Activated CD8-positive, alpha-beta memory T cell treated with anti-CD3 and anti-CD28 coated beads, Interleukin-2, amount 50 U/mL, for 1 hour (primary cell): ENCODE measurements around the gene NPS.

Experiments used
- DNase-seq: peaks from one replicate; pipeline ENCODE4 v3.0.0-alpha.2; 2020; ENCODE audit errors: extremely low read depth

NPS gene

DNA sequence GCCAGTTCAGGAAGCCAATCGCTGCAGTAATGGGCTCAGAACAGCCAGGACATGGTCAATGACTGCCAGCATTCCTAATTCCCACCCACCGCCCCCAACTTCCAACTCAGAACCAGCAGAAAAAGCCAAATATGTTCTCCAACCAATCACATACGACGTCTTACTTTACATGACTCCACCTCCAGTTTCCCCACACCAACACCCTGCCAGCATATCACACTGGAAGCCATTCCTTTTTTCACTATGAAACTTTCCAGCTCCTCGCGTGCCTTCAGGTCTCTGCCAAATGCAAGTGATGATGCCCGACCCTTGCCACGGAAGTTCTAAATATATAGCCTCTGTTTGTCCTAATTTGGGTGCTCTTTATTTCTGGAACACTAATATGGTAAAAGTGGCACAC is 12.5 kb downstream of the NPS start:
- no peak for DNase-seq

DNA sequence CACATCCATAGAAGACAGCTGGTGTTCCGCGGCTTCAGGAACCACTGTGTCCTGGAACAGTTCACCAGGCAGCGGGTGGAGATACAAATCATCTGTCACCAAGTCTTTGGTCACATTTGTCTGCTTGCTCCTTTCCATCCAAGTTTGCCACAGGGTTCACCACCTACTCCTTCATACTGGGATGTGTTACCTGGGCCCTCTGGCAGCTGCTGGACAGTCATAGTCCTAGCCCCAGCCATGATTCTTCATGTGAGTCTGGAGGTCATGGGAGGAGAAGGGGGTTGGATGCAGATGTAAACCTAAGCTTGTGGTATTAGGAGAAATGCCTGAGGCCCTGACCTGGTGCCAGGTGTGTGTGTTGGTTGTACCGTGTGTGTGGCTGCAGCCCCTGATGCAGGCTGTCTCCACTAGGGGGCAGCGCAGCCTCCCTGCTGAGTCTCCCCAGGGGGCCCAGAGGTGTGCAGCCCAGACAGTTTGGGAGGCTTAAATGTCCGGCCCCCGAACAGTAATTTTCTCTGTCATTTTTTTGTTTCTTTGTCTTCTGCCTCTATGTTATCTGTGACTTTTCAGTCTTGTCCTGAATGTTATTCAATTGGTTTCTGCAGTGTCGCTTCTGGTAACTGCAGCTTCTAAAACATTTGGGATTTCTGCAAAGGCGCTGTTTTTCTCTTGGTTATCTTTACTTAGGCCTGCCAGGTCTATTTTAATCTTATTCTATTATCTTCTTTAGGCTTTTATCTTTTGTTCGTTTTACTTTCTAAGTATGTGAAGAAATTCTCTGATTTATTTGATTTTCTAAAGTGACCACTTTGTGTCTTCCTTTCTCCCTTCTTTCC is 14.8 kb downstream of the NPS start:
- DNase-seq = no peak

DNA sequence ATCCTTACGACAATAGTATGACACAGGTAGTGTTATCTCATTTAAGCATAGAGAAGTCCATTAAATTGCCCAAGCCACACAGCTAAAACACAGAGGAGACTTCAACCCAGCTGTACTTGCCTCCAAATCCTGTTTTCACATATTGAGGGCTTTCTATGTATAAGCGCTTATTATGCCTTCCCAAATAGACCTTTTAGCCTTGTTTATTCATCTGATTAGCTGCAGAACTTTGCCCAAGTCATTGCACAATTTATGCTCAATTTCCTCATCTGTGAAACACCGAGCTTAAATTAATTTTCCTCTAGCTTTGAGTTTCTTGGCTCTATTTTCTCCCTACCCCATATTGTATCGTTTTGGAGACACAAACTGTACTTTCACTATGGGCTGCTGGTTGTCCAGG is 15.5 kb downstream of the NPS start:
- DNase-seq = no peak

DNA sequence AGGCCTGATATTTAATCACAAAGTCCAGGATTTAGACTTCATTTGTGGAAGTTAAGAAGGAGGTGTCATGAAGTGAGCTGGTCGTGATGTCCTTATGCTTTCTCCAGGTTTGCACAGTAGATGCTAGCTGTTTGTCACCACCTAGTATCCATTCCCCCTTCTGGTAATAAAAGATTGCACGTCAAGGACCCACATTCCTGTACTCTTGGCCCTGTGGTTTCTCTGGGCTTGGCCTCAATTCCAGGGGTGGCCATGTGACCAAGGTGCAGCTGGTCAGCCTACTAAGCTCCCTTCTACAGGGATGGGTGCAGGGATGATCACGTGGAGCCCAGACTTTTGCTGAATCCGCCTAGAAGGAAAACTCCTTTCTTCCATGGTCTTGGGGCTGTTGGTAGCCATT is 16.5 kb downstream of the NPS start:
- DNase-seq = no peak

DNA sequence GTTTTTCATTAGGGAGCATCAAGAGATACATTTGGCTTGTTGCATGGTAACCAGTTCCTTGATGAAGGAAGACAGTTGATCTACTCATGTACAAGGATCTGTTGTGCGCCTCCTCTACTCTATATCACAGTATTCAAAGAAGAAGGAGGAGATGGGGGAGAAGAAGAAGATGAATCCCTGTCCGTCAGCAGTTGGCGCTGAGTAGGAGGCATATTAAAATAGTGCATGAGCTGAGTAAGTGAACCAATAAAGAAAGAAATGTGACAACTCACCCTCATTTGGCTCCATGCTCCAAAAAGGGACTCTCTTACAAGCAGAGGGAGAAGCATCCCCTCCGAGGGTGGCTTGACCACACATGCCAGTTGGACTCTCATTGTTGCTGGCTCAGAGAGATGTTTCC is 20.1 kb downstream of the NPS start:
- no peak for DNase-seq

DNA sequence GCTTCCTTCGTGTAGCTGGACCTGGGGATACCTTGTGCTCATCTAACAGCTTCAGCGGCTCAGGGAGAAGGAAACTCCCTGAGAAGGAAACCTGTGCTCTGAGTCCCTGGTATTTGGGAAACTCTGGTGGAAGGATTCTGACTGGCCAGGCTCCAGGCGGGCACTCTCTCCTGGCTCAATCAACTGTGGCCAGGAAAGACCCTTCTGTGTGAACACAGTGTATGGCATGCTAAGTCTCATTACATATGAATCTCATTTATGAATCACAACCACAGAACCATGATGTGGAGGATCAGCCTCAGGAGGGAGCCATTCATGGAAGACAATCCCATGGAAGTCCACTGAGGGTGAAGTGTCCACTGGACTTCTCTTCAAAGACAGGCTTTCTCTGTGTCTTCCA is 20.9 kb downstream of the NPS start:
- DNase-seq = no peak

DNA sequence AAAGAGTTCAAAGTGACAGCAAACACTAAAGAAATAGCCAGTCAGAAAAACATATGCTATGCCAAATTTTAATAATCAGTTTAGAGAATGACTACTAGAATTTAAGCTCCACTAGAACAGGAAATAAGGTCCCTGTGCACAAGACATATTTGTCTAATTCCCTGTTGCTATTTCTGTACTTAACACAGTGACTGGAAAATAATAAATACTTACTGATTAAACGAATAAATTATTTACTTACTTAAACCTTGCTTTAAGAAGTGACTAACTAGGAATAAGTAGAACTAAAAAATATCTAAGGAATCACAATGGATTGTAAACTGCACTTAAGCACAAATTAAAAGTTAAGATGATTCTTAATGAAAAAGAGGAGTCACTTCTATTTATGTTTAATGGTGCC is 22.3 kb downstream of the NPS start:
- no peak for DNase-seq

DNA sequence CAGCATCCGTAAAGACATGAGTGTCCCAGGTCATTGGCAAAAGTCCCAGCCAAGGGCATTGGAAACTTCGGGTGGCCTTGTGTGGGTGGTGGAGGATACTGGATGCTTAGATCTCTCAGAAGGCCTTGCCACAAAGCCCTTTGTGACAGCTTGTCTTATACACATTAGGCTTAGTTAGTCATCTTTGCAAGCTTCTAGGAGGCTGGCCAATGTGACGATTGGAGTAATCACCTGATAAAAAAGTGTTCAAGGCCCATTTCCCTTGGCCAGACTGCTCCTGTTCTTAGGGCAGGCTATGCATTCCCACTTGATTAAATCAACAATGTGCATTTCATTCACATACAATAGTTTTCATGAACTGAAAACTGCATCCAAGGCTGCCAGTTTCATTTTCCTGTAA is 26.9 kb downstream of the NPS start:
- DNase-seq = no peak

DNA sequence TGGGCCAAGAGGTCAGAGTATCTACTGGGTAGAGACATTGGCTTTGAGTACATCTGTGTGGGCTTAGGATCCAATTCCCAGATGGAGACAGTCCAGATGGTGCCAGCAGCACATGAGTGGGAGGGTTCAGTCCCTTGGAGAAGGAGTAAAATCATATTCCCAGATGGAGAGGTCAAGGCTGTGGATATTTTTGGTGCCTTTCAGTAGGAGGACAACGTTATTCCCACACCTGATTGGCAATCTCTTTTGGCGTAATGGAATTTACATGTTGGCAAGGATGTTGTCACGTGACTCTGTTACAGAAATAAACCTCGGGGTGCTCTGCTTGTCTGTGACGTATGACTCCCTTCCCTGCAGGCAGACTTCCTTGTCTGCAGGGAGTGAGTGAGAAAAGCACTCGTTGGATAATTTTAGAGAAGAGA is 27.6 kb downstream of the NPS start:
- no peak for DNase-seq

DNA sequence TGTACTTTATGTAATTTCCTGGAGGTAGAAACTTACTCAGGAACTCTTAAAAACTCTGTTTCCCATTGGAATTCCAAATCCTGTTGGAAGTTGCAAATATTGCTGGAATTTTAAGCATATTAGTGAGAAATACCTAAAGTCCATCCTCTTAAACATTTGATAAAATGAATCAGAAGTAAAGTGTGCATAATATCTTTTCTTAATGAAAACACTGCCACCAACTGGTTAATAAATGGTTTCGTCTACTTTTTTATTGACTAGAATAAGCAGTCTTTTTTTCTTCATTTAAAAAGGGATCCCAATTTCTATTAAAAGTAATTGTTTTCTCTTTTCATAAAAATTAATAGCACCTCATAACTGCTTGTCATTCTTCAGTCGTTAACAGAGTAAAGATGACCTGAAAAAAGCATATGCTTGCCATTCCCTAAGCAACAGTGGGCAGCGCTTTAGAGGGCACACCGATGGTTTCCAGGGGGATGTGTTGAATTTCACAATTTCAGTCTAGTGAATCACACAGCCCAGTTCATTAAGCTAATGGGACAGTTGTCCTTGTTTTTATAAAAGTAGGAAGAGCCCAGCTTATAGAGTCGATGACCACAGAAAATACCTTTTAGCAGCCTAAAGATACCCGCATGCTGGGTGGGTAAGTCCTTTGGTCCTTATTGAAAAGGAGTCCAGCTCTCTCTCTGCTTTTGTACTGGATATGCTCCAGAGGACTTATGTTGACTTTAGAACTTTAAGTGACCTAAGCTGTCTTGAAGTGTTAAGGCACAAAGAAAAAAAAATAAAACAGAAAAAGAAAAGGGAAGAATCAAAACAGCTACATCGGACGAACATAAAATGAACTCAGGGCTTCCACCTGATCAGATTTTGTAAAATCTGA is 28.5 kb downstream of the NPS start:
- no peak for DNase-seq

DNA sequence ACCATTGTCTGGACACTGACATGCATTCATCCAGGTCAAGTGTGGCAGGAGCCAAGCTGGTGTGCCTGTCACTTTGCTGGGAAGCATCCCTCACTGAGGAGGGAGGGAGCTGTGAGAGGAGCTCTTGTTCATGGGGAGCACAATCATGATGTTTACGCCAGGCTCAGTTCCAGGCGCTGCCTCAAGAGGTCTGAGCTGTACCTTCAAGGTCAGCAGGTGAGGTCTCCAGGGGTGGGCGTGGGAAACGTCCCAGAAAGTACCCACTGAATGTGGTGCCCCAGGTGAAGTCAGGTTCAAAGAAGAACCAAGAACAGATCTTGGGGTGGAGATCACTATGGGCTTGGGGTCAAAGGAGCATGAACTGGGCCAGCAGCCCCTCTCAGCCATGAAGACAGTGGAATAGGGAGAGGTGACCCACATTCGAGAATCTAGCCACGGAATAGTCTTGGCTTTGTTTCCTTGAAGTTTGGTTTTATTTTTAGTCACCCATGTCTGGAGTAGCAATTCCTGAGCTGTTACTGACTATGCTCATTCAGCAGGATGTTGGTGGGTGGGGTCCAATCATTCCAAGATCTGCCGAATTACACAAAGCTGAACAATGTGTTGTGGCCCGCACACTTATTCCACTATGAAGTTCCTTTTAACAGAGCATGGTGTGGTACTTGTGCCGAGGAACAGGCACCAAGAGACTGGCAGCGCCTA is 29.3 kb downstream of the NPS start:
- no peak for DNase-seq

DNA sequence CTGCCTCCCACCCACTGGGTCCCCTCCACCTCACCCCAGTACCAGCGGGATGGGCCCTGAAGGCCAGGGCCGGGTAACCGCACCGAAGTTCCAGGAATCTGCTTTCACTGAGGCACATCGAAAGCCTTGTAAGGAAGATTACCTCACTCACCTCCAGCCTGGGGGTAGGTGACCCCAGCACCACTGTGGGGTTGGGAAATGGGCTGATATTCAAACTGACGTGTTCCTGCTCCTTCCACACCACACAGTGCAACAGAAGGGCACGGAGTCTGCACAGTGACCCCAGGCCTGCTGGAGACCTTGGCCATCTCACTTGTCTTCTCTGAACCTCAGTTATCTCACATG is 29.8 kb downstream of the NPS start:
- no peak for DNase-seq

DNA sequence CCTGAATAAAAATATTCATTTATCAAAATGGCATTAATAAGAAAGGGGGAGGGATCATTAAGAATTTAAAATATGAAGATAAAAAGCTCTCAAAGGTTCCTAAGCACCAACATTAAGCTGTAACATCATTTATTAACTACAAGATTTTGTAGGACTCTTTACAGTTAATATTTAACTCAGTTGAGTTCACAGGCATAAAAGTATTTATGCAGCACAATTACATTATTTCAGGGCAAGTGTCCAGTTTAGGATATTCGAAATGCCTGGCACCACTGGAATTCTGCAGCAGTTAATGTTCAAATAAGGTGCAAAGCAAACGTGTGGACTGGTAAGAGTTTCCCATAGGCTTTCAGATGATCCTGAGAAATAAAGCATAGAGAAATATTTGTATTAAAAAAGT is 30.5 kb downstream of the NPS start:
- DNase-seq = no peak

DNA sequence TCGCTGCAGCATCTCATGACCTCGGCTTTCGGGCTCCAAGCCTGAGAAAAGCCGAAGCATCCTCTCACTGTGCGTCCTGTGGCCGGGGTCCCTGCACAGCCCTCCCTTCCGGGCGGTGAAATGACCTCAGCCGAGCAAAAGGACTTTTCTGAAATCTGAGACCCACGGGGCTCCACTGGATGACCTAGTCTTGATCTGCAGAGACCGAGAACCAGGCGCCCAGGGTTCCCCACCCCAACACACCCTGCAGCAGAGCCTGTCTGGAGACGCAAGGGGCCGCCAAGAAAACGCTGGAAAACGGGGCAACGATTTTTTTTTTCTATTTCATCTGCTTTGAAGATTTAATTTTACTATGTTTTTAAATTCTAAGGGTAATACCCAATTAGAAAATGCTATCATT is 31.7 kb downstream of the NPS start:
- no peak for DNase-seq

DNA sequence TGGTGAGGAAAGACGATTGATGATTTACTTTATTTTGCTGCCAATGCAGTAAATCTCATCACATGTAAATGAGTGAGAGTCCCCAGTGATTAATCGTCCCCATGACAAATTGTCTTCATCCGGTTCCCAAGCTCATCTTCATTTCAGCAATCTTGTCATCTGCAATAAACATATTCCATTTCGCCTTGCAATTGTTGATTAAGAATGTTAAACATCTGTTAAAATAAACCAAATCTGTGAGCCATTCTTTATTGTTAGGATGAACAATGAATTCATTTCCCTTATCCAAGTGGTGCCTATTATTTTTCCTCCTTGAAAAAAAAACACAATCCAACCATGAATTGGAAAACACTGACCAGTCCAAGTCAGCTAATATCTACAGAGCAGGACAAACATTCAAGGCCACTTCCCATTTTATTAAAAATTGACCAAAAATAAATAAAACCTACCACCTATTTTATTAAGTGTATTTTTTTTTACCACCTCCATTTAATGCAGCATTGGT is 36.5 kb downstream of the NPS start:
- no peak for DNase-seq

DNA sequence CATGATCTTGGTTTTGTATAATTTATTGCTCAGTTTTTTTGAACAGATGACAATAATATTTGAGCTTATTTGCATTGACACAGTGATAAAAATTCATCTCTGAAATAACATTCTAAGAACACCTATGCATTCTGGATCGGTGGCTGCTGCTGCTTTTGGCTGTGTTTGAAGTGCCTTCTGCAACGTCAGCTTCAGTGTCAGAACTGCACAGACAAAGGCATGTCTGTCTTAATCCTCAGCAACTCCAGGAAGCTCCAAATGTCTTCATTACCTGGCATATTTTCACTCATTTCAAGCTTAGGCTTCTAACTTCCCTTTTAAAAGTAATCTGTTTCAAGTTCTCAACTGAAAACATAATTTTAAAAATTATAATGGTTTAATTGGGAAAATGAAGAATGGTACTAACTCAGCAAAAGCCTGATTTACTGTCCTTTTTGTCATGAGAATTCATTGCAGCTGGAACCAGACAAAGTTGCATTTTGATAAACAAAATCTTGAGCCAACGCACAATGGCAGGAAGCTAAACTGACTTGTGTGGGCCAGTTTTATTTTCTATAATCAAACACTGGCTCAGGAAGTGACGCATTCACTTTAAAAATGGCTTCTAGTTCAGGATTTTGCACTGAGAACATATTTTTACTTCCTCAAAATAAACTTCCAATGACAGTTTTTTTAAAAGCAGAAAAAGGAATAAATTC is 38.7 kb downstream of the NPS start:
- DNase-seq = no peak

DNA sequence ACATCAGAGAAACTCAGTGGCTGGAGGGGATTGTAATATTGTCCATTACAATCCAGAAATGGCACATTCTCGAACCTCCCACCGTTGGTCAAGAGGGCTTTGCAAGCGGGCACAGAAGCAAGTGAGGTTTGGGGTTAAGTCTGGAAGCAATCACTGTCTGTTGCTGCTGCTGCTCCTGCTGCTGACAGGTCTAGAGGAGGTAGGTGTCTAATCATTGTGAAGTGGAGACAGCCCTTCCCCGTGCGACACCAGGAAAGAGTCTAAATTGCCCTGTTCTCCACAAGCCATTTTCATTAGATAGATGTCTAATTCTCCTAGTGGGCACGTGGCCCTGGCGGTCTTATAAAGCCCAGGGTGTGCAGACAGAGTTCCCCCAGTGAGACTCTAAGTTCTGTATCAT is 43.5 kb downstream of the NPS start:
- DNase-seq = no peak

DNA sequence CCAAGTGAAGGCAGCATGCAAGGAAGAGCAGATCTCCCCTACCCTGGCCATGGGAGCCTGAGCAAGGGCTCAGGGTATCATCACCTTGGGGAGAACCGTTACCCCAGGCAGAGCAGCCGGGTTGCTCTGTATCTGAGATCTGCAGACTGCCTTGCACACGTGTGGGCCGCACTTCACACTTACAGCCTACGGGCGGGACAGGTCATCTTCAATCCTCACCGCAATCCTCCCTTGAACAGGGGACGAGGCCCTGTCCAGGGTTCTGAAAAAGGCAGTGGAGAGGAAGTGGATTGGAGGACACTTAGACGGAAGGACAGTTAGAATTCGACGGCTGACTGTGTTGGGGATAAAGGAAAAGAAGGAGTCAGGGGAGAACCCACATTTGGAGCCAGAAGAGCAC is 51.4 kb downstream of the NPS start:
- no peak for DNase-seq
